HG02610 (cell line): ENCODE measurements around the gene CGN.

Experiments used
- ATAC-seq: cut with Tn5 transposase; IDR thresholded peaks from one replicate; pipeline ENCODE4 v1.9.1; 2021; ENCODE audit warnings: mild to moderate bottlenecking, moderate library complexity; ENCODE audit not compliant: unreplicated experiment

CGN gene

DNA sequence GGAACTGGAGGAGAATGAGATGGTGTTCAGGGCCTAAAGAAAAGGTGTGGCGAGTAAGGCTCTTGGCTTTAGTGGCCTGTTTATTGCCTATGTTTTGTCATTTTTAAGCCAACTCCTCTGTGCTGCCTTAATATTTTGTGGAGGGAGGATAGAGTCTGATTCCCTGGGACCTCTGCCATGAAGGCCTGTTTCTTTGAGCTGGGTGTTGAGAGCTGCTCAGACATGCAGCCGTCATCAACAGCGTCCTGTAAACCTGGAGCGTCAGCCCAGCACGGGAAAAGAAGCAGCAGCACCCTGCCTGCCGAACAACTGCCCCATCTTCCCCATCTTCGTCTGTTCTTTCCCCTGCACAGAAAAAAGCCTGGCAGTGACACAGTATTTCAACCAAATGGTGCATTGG, 73.6 kb downstream of the CGN start:
- ATAC-seq, result no peak

DNA sequence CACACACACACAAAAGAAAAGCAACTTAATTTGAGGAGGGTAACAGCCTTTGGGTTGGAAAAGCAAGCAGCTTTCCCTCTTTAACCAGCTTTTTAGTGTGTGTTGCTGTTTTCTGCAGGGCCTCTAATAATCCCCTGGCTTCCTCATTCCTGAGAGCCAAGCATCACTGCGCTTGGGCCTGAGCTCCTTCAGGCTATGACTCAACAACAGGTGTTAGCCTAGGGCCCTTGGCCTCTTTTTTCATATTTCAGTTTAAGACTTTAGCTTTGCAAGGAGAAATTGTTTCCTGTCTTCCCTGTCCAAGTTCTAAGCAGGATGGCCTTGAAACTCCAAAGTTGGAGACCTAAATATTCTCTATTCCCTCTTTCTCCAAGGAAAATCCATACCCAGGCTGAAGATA, 74.4 kb downstream of the CGN start:
- peak; percentile 43 for ATAC-seq
